GM13977 (cell line): ENCODE data around the gene KIF26B.

ENCODE experiments used
- DNase-seq: peaks from one replicate; pipeline ENCODE4 v3.0.0; 2012; ENCODE audit warnings: low spot score
- in situ Hi-C: fragments of 300-500 bp; cut with MboI; formaldehyde crosslinking; loops from one replicate; pipeline ENCODE4 v1.12.0; 2022; ENCODE audit warnings: low sequenced_read_pairs, low pct_unique_long_range_greater_than_20kb, mixed read lengths, inconsistent platforms; ENCODE audit not compliant: unreplicated experiment
- TF ChIP-seq, protein P1 (sequence below): IDR thresholded peaks from 2 replicates; pipeline ENCODE4 v1.5.1; 2012; ENCODE audit warnings: mild to moderate bottlenecking, control low read depth; ENCODE audit not compliant: insufficient read depth; ENCODE audit errors: extremely low read depth, missing control alignments

Gene KIF26B

DNA sequence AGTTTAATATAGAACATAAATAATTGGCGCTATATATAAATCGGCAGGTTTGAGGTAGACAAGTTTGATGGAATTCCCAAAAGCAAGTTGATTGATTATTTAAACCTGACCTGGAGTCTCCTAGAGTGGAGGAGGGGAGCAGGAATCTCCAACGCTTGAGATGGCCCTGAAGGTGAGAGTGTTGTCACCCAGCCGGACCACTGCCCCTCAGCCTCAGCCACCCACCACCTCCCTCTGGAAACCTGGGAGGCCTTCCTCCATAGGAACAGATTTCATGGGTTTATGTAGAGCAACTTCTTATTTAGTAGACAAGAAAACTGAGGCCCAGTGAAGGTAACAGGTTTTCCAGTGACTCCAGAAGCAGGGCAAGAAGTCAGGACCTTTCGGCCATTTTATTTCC lies 389.5 kb downstream of the KIF26B start:
- TF ChIP-seq, protein P1, sequence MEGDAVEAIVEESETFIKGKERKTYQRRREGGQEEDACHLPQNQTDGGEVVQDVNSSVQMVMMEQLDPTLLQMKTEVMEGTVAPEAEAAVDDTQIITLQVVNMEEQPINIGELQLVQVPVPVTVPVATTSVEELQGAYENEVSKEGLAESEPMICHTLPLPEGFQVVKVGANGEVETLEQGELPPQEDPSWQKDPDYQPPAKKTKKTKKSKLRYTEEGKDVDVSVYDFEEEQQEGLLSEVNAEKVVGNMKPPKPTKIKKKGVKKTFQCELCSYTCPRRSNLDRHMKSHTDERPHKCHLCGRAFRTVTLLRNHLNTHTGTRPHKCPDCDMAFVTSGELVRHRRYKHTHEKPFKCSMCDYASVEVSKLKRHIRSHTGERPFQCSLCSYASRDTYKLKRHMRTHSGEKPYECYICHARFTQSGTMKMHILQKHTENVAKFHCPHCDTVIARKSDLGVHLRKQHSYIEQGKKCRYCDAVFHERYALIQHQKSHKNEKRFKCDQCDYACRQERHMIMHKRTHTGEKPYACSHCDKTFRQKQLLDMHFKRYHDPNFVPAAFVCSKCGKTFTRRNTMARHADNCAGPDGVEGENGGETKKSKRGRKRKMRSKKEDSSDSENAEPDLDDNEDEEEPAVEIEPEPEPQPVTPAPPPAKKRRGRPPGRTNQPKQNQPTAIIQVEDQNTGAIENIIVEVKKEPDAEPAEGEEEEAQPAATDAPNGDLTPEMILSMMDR = no peak
- in situ Hi-C loops = no loop called here
- no peak for DNase-seq

DNA sequence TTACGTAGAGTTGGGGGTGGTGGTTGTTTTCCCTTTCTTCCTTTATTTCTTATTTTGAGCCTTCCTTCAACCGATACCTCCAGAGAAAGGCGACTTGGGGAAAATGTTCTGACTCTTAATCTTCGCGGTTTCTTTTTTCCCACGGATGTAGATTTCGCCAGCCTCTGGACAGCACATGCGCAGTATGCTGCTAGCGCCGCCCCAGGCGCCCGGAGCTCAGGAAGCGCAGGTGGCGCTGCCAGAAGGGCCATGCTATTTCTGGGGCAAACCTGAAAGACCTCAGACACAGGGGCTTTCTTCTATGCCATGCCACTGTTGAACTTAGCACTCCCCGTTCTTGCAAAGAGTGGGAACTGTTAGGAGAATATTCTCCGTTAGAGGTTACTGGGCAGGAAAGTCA lies 392.1 kb downstream of the KIF26B start:
- in situ Hi-C loops = no loop called here
- DNase-seq = no peak
- TF ChIP-seq, protein P1 = no peak

DNA sequence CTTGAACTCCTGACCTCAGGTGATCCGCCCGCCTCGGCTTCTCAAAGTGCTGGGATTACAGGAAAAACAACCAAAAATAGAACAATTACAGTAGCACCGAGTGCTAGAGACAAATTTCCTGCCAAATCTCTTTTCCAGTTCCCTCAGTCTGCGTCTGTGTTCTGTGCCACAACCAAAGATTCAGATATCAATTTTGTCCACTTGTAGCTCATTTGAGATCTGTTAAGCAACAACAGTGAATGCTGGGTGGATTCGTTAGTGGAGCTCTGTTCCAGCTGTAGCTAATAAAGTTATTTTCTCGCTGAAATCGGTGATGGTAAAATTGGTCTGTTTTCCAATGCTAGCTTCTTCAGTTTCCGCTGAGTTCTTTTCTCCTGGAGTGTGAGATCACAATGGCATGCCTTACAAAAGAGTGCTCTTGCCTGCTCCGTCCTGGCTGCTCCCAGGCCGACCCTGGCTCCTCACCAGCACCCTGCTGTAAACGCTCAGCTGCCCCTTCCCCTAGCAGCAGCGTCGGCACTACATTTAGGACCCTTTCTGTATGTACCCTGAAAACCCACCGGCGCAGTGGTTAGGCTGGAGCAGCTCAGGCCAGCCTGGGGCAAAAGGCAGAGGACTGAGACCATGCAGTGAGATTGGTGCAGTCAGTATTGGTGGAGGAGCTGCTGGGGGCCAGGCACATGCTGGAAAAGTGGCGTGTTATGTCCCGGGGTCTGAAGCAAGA lies 395.4 kb downstream of the KIF26B start:
- in situ Hi-C loops = no loop called here
- TF ChIP-seq, protein P1 = no peak
- DNase-seq = no peak

DNA sequence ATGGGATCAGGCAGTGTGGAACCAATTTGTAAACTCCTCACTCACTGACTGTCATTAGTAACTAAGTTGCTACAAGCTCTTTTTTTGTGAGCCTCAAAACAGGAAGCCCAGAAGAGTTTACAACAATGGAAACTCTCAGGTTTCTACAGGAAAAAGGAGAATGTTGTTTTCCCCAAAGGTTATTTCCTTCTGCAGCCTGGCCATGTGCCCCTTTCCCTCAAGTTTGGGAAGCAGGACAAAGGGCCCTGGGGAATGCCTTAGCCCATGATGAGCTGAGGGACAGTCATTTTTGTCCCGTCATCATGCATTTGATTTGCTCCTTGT lies 395.9 kb downstream of the KIF26B start:
- in situ Hi-C loops = no loop called here

DNA sequence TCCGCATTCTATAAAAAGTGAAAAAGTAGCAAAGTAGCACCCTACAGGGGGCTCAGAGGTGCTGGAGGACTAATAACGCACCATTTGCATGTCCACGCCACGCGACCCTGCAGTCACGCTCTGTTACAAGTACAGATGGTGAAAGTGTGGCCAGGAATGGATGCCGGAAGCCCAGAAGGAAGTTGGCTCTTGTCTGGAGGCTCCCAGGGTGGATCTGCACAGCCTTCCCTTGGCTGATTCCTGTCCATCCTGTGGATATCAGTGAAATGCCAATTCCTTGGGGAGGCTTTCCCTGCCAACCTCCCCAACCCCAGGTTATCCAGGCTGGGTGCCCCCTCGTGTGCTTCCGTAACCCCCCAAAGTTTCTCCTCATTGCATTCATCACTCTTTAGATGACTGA lies 396.8 kb downstream of the KIF26B start:
- TF ChIP-seq, protein P1 = no peak
- DNase-seq = no peak
- in situ Hi-C loops = no loop called here

More for the DNA sequence above, 395.9 kb downstream of the KIF26B start:
- TF ChIP-seq, protein P1 = no peak
- DNase-seq = no peak

DNA sequence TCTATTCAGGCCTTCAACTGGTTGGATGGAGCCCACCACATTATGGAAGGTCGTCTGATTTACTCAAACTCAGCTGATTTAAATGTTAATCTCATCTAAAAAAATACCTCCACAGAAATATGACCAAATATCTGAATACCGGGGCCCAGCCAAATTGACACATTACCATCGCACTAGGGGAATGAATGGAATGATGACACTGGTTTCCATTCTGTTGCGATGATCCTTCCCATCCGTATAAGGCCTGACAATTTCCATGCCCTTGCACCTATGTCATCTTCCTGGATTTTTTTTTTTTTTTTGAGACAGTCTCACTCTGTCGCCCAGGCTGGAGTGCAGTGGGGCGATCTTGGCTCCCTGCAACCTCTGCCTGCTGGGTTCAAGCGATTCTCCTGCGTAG lies 397.5 kb downstream of the KIF26B start:
- no peak for DNase-seq
- in situ Hi-C loops = no loop called here
- TF ChIP-seq, protein P1 = no peak
